GM10266 (cell line): ENCODE measurements around the gene OR10K2.
"Not testable (repeated sequence)": the region's sequence is repeated elsewhere in the genome, so short reads cannot be mapped to it uniquely, and the experiment has no call there.

Experiments used
- DNase-seq: peaks from one replicate; pipeline ENCODE4 v3.0.0; 2012; ENCODE audit errors: extremely low spot score
- CTCF ChIP-seq: IDR thresholded peaks from 2 replicates; pipeline ENCODE4 v1.5.1; 2012; ENCODE audit warnings: mild to moderate bottlenecking, low read depth; ENCODE audit not compliant: control insufficient read depth, insufficient read depth; ENCODE audit errors: missing control alignments

OR10K2 gene

DNA sequence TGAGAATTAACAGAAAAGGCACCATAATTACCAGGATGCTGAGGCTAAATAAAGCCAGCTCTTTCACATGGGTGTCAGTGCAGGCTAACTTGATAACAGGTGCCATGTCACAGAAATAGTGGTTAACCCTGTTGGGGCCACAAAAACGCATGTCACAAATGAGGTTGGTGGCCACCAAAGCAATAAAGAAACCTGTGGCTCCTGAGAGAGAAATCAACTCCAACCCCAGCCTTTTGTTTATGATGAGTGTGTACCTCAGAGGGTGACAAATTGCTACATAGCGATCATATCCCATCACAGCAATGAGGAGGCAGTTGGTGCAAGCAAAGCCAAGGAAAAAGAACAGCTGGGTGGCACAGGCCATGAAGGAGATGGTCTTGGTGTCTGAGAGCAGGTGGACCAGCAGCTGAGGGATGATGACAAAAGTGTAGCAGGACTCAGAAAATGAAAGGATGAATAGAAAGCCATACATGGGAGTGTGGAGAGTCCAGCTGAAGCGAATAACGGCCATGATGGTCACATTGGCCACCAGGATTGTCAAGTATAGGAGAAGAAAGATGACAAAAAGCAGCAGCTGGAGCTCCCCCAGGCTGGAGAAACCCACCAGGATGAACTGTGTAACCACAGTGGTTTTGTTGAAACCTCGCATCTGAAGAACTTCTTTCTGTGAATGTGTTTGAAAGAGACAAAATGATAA lies 27.1 kb downstream of the OR10K2 start, which contains the start of gene OR10T2:
OR10T2 (minus strand) TSS at position 649 of the 697 bp plus-strand sequence; CDS start at position 649, 0 bp downstream.
- no peak for TF ChIP-seq CTCF
- no peak for DNase-seq

GRCh38 chr1:158396646-158397045 lies 29.4 kb downstream of the OR10K2 start:
- DNase-seq: no peak
- TF ChIP-seq CTCF: no peak

DNA sequence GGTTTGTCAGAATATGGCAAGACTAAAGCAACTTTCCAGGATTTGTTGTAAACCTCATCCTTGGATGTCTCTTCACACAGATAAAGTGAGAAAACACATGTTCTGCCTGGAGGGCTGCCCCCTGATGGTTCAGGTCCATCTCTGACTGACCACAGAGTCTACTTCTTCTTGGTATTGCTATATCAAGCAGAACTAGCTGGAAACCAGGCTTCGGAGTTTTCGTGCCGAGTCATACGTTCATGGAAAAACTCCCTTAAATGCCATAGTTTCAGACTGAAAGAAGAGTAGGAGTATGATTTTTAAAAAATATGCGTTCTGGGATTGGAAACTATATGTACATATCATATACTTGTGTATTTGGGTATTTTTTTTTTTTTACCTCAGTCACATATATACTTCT lies 32.6 kb downstream of the OR10K2 start:
- no peak for TF ChIP-seq CTCF

GRCh38 chr1:158391099-158391498 lies 34.9 kb downstream of the OR10K2 start:
- DNase-seq: no peak
- no peak for TF ChIP-seq CTCF

More for the DNA sequence above, 32.6 kb downstream of the OR10K2 start:
- no peak for DNase-seq

GRCh38 chr1:158390331-158390730 lies 35.7 kb downstream of the OR10K2 start:
- no peak for DNase-seq

GRCh38 chr1:158374860-158375259 lies 51.2 kb downstream of the OR10K2 start:
- TF ChIP-seq CTCF: no peak
- no peak for DNase-seq

More at GRCh38 chr1:158390331-158390730, 35.7 kb downstream of the OR10K2 start:
- TF ChIP-seq CTCF: no peak

DNA sequence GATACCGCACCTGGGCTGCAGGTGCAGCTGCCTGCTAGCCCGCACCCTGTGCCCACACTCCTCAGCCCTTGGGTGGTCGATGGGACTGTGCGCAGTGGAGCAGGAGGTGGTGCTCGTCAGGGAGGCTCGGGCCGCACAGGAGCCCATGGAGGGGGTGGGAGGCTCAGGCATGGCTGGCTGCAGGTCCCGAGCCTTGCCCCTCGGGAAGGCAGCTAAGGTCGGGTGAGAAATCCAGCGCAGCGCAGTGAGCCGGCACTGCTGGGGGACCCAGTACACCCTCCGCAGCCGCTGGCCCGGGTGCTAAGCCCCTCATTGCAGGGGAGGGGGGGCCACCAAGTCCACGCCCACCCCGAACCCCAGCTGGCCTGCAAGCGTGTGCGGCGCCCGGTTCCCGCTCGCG lies 51.9 kb downstream of the OR10K2 start:
- not testable (repeated sequence) for DNase-seq
